Measurements from ENCODE around the gene MAP4K2.

The MAP4K2 gene

GRCh38 chr11:64742087-64742888, 60.7 kb downstream of the MAP4K2 start:
- DNase-seq: no peak
- no peaks in the 10 kb centered on the region for H3K79me2 ChIP-seq (ENCODE audit: insufficient read depth, low read length)
- peaks cover 34% of the 10 kb centered on the region for H3K4me1 ChIP-seq (ENCODE audit: insufficient read depth, low read length)
- TF ChIP-seq CTCF (IDR thresholded peaks at IDR 0.05; ENCODE audit: borderline replicate concordance, extremely low read depth, low read length, poor library complexity, severe bottlenecking): no peak
- no peak for TF ChIP-seq EZH2 (IDR thresholded peaks at IDR 0.05; ENCODE audit: borderline replicate concordance, low read depth, low read length, severe bottlenecking)
- 0 out of 2 replicates have a peak overlapping the region, but pooled peaks have one; percentile 10 for H3K4me2 ChIP-seq (ENCODE audit: insufficient read depth, low read length)
- no peak overlapping the region for H3K27ac ChIP-seq (ENCODE audit: low read length)
- H3K9ac ChIP-seq (ENCODE audit: low read depth, low read length): no peak overlapping the region
- no peaks in the 10 kb centered on the region for H3K27me3 ChIP-seq (ENCODE audit: insufficient read depth, low read length, poor library complexity)
- no peak for ATAC-seq (ENCODE audit: insufficient read depth, low read depth)
- H3K36me3 ChIP-seq (ENCODE audit: insufficient read depth, low read length): no peaks in the 10 kb centered on the region
- H2AFZ ChIP-seq (ENCODE audit: low read depth, low read length): no peak overlapping the region
- H3K9me3 ChIP-seq (ENCODE audit: insufficient read depth, low read length, severe bottlenecking): no peaks in the 10 kb centered on the region
- no peak overlapping the region for H3K4me3 ChIP-seq (ENCODE audit: low read depth in 1 of 2, low read length in 2 of 2)
- H4K20me1 ChIP-seq (ENCODE audit: insufficient read depth, low read length): no peaks in the 10 kb centered on the region

GRCh38 chr11:64741375-64742086, 61.5 kb downstream of the MAP4K2 start:
- TF ChIP-seq CTCF (IDR thresholded peaks at IDR 0.05; ENCODE audit: borderline replicate concordance, extremely low read depth, low read length, poor library complexity, severe bottlenecking) (no peak), EZH2 (IDR thresholded peaks at IDR 0.05; ENCODE audit: borderline replicate concordance, low read depth, low read length, severe bottlenecking) (no peak)
- ATAC-seq (ENCODE audit: insufficient read depth, low read depth): no peak
- Histone ChIP-seq H3K79me2 (ENCODE audit: insufficient read depth, low read length) (no peaks in the 10 kb centered on the region), H4K20me1 (ENCODE audit: insufficient read depth, low read length) (no peaks in the 10 kb centered on the region; the same call in 1 of the 2 replicates), H3K4me2 (ENCODE audit: insufficient read depth, low read length) (no peak overlapping the region), H3K9ac (ENCODE audit: low read depth, low read length) (no peak overlapping the region), H3K9me3 (ENCODE audit: insufficient read depth, low read length, severe bottlenecking) (no peaks in the 10 kb centered on the region), H2AFZ (ENCODE audit: low read depth, low read length) (no peak overlapping the region), H3K27me3 (ENCODE audit: insufficient read depth, low read length, poor library complexity) (no peaks in the 10 kb centered on the region), H3K4me3 (ENCODE audit: low read depth in 1 of 2, low read length in 2 of 2) (no peak overlapping the region), H3K4me1 (ENCODE audit: insufficient read depth, low read length) (peaks cover 34% of the 10 kb centered on the region), H3K36me3 (ENCODE audit: insufficient read depth, low read length) (peaks cover 6% of the 10 kb centered on the region; the same call in 1 of the 2 replicates), H3K27ac (ENCODE audit: low read length) (no peak overlapping the region)
- DNase-seq: no peak

- H2AFZ ChIP-seq (ENCODE audit: low read depth, low read length): no peak overlapping the region
- no peak for DNase-seq
- peaks cover 19% of the 10 kb centered on the region for H3K4me1 ChIP-seq (ENCODE audit: insufficient read depth, low read length)
- H3K9me3 ChIP-seq (ENCODE audit: insufficient read depth, low read length, severe bottlenecking): no peaks in the 10 kb centered on the region
- peaks cover 23% of the 10 kb centered on the region; the same call in 1 of the 2 replicates for H3K36me3 ChIP-seq (ENCODE audit: insufficient read depth, low read length)
- H3K9ac ChIP-seq (ENCODE audit: low read depth, low read length): no peak overlapping the region
- no peaks in the 10 kb centered on the region; the same call in 1 of the 2 replicates for H4K20me1 ChIP-seq (ENCODE audit: insufficient read depth, low read length)
- ATAC-seq (ENCODE audit: insufficient read depth, low read depth): no peak
- TF ChIP-seq CTCF (IDR thresholded peaks at IDR 0.05; ENCODE audit: borderline replicate concordance, extremely low read depth, low read length, poor library complexity, severe bottlenecking) (no peak), EZH2 (IDR thresholded peaks at IDR 0.05; ENCODE audit: borderline replicate concordance, low read depth, low read length, severe bottlenecking) (no peak)
- H3K27me3 ChIP-seq (ENCODE audit: insufficient read depth, low read length, poor library complexity): no peaks in the 10 kb centered on the region
- no peak overlapping the region for H3K4me2 ChIP-seq (ENCODE audit: insufficient read depth, low read length)
- no peak overlapping the region for H3K27ac ChIP-seq (ENCODE audit: low read length)
- no peaks in the 10 kb centered on the region for H3K79me2 ChIP-seq (ENCODE audit: insufficient read depth, low read length)
- no peak overlapping the region for H3K4me3 ChIP-seq (ENCODE audit: low read depth in 1 of 2, low read length in 2 of 2)
These were observed 63.1 kb downstream of the MAP4K2 start for GRCh38 chr11:64739871-64740270.
